PC-3 (cell line): ENCODE results near the gene ACTMAP. TPM values are rescaled to one million over a fixed set of nuclear protein-coding genes. Genes with fewer than 3 reads are reported as not detected.

Experiments used
- ATAC-seq: fragments of 200-7000 bp; cut with Tn5 transposase; 2 replicates; pipeline ENCODE4 v1.9.1; 2020; ENCODE audit warnings: mild to moderate bottlenecking, moderate library complexity
- BruUV-seq: library from RNA; stranded (reverse); fragments of 400-500 nt; replicated peaks from 2 replicates; lab custom pipeline; 2021; lab: Mats Ljungman, UMichigan
- CTCF ChIA-PET: fragments of 300-600 bp; sonication (Branson Sonifier 250); formaldehyde crosslinking; loops from one replicate; lab custom pipeline; 2022; ENCODE audit warnings: antibody characterized with exemption; lab: Charles Lee
- POLR2A ChIA-PET: fragments of 300-600 bp; sonication (Branson Sonifier 250); formaldehyde crosslinking; loops from one replicate; lab custom pipeline; 2022; ENCODE audit warnings: antibody characterized with exemption; ENCODE audit not compliant: unreplicated experiment; lab: Charles Lee
- DNase-seq: peaks from one replicate; pipeline ENCODE4 v3.0.0-alpha.2; 2015
- H2AFZ ChIP-seq: fragments of 300-600 bp; sonication (generic); 2 replicates; pipeline ENCODE4 v1.6.0; 2016; ENCODE audit warnings: antibody characterized with exemption, low read length
- H3F3A ChIP-seq: fragments of 300-600 bp; sonication (generic); one replicate; pipeline ENCODE4 v1.6.0; 2017; ENCODE audit warnings: antibody characterized with exemption, low read length, control low read depth, mild to moderate bottlenecking; ENCODE audit not compliant: unreplicated experiment
- H3K27ac ChIP-seq: fragments of 300-600 bp; sonication (generic); 2 replicates; pipeline ENCODE4 v1.5.1; 2016; ENCODE audit warnings: mild to moderate bottlenecking, low read length
- H3K27me3 ChIP-seq: fragments of 300-600 bp; sonication (generic); 2 replicates; pipeline ENCODE4 v1.6.1; 2016; ENCODE audit warnings: low read length, mixed read lengths
- H3K36me3 ChIP-seq: fragments of 300-600 bp; sonication (generic); 2 replicates; pipeline ENCODE4 v1.6.1; 2016; ENCODE audit warnings: low read depth, mixed run types, low read length, mixed read lengths
- H3K4me1 ChIP-seq: fragments of 300-600 bp; sonication (generic); 2 replicates; pipeline ENCODE4 v1.5.1; 2016; ENCODE audit warnings: low read length; ENCODE audit not compliant: insufficient read depth
- H3K4me2 ChIP-seq: fragments of 300-600 bp; sonication (generic); 2 replicates; pipeline ENCODE4 v1.6.0; 2016; ENCODE audit warnings: low read length
- H3K4me3 ChIP-seq: fragments of 300-600 bp; sonication (generic); 2 replicates; pipeline ENCODE4 v1.5.1; 2016; ENCODE audit warnings: mild to moderate bottlenecking, low read length, mixed read lengths
- H3K79me2 ChIP-seq: fragments of 300-600 bp; sonication (generic); 2 replicates; pipeline ENCODE4 v1.6.1; 2017; ENCODE audit warnings: low read length, mixed read lengths
- H3K9ac ChIP-seq: fragments of 300-600 bp; sonication (generic); 2 replicates; pipeline ENCODE4 v1.6.0; 2016; ENCODE audit warnings: mild to moderate bottlenecking, low read length
- H3K9me2 ChIP-seq: fragments of 300-600 bp; sonication (generic); replicated peaks from 2 replicates; pipeline ENCODE4 v1.6.1; 2016; ENCODE audit warnings: mixed run types, low read length, mixed read lengths
- H3K9me3 ChIP-seq: fragments of 300-600 bp; sonication (generic); 2 replicates; pipeline ENCODE4 v1.6.1; 2016; ENCODE audit warnings: low read length, mixed read lengths
- H4K20me1 ChIP-seq: fragments of 300-600 bp; sonication (generic); 2 replicates; pipeline ENCODE4 v1.6.1; 2016; ENCODE audit warnings: low read length, mixed read lengths
- EZH2 ChIP-seq: fragments of 300-600 bp; sonication (generic); IDR thresholded peaks from one replicate; pipeline ENCODE4 v1.6.1; 2017; ENCODE audit warnings: antibody characterized with exemption, mild to moderate bottlenecking, low read length; ENCODE audit not compliant: unreplicated experiment
- EZH2phosphoT487 ChIP-seq: fragments of 300-600 bp; sonication (generic); IDR thresholded peaks from 2 replicates; pipeline ENCODE4 v1.6.1; 2018; ENCODE audit warnings: mild to moderate bottlenecking, antibody characterized with exemption, low read length, borderline replicate concordance
- intact Hi-C: fragments of 100-400 bp; cut with micrococcal nuclease; formaldehyde crosslinking; loops from 2 replicates; pipeline ENCODE4 v1.9.0; 2023
- total RNA-seq: library from RNA; depleted of rRNA; stranded (reverse); fragments of >200 nt; gene quantifications from 2 replicates; pipeline ENCODE4 v1.2.3, GENCODE V29; 2014
- TF ChIP-seq, protein P1 (sequence below): fragments of 300-600 bp; sonication (generic); conservative IDR thresholded peaks from 2 replicates; pipeline ENCODE4 v1.5.1; 2017; ENCODE audit warnings: antibody characterized with exemption, low read depth, mild to moderate bottlenecking, low read length

The ACTMAP gene
- total RNA-seq, 1 experiment from 2014 or later: 0.40 TPM

DNA sequence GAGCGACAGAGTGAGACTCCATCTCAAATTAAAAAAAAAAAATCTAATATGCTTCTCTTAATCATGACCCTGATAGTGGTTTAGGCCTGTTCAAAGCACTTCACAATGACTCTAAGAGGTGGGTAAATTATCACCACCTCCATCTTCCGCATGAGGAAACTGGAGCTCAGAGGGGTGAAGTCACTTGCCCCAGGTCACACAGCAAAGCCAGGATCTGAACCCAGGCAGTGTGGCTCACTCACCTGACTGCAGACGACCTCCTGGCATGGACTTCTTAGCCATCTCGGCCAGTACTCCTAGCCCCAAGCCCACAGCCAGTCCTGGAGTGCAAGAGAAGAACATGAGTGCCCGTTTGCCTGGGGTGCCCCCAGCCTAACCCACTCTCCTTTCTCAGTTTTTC, 40.5 kb downstream of the ACTMAP start:
- ChIA-PET POLR2A (no interaction called here), CTCF (no interaction called here)
- no peak for ATAC-seq
- intact Hi-C loops: no loop called here
- Histone ChIP-seq H3K36me3 (no peaks in the 10 kb centered on the region), H3K9ac (no peak overlapping the region), H3K4me3 (no peak overlapping the region), H3F3A (no peaks in the 10 kb centered on the region), H3K27ac (no peak overlapping the region), H3K9me2 (no peaks in the 10 kb centered on the region), H3K9me3 (no peaks in the 10 kb centered on the region), H3K4me1 (peaks cover 6% of the 10 kb centered on the region), H2AFZ (no peak overlapping the region), H4K20me1 (no peaks in the 10 kb centered on the region), H3K79me2 (no peaks in the 10 kb centered on the region), H3K4me2 (no peak overlapping the region), H3K27me3 (no peaks in the 10 kb centered on the region)
- no peak for DNase-seq
- BruUV-seq: no TSS peak
- TF ChIP-seq EZH2: no peak
- TF ChIP-seq, protein P1, sequence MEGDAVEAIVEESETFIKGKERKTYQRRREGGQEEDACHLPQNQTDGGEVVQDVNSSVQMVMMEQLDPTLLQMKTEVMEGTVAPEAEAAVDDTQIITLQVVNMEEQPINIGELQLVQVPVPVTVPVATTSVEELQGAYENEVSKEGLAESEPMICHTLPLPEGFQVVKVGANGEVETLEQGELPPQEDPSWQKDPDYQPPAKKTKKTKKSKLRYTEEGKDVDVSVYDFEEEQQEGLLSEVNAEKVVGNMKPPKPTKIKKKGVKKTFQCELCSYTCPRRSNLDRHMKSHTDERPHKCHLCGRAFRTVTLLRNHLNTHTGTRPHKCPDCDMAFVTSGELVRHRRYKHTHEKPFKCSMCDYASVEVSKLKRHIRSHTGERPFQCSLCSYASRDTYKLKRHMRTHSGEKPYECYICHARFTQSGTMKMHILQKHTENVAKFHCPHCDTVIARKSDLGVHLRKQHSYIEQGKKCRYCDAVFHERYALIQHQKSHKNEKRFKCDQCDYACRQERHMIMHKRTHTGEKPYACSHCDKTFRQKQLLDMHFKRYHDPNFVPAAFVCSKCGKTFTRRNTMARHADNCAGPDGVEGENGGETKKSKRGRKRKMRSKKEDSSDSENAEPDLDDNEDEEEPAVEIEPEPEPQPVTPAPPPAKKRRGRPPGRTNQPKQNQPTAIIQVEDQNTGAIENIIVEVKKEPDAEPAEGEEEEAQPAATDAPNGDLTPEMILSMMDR: no peak
- no peak for TF ChIP-seq EZH2phosphoT487

DNA sequence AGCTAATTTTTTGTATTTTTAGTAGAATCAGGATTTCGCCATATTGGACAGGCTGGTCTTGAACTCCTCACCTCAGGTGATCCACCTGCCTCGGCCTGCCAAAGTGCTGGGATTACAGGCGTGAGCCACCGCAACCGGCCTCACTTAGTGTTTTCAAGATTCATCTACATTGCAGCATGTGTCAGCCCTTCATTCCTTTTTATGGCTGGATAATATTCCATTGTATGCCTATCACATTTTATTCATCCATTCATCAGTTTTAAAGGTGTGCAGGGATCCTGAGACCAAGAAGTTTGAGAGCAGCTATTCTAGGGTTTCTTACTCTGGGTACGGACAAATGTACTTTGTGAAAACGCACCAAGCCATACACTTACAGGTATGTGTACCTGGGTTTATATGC, 42.7 kb downstream of the ACTMAP start:
- no peak overlapping the region for H3K4me3 ChIP-seq
- H3K9me2 ChIP-seq: no peaks in the 10 kb centered on the region
- no peaks in the 10 kb centered on the region for H3K9me3 ChIP-seq
- H3K9ac ChIP-seq: no peak overlapping the region
- H3K4me2 ChIP-seq: no peak overlapping the region
- no peak for DNase-seq
- H3K27ac ChIP-seq: no peak overlapping the region
- ATAC-seq: no peak
- no TSS peak for BruUV-seq
- no peaks in the 10 kb centered on the region for H3K4me1 ChIP-seq
- ChIA-PET POLR2A (interaction anchor here (0.6 kb wide), 1 partner anchor 42 kb away, joined by 3 read pairs; no protein-coding TSS in a partner anchor), CTCF (no interaction called here)
- intact Hi-C loops: no loop called here
- H3K79me2 ChIP-seq: no peaks in the 10 kb centered on the region
- no peaks in the 10 kb centered on the region for H3K36me3 ChIP-seq
- H2AFZ ChIP-seq: no peak overlapping the region
- H3F3A ChIP-seq: no peaks in the 10 kb centered on the region
- no peak for TF ChIP-seq EZH2phosphoT487
- TF ChIP-seq, protein P1: no peak
- TF ChIP-seq EZH2: no peak
- H3K27me3 ChIP-seq: no peaks in the 10 kb centered on the region
- H4K20me1 ChIP-seq: no peaks in the 10 kb centered on the region

DNA sequence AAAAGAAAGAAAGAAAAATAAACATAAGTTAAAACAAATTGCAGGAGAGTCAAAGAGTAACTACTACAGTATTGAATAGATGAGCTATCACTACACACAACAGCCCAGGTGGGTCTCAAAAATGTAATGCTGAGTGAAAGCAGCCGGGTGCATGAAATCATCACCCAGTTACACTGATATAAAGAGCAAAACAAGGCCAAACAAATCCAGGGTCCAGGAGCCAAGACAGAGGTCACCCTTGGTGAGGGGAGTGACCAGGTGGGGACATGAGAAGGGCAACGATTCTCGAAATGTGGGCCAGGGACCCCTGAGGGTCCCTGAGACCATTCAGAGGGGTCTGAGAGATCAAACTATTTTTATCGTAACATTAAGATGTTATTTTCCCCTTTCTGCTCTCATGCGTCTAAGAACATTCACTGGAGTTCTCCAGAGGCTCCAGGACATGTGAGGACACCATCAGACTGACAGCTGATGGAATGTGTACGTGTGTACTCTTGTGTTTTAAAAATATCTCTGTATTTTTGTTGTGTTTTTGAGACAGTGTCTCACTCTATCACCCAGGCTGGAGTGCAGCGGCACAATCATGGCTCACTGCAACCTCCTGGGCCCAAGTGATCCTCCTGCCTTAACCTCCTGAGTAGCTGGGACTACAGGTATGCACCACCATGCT, 44.2 kb downstream of the ACTMAP start:
- ATAC-seq: no peak
- no peaks in the 10 kb centered on the region for H3K79me2 ChIP-seq
- H3K4me3 ChIP-seq: no peak overlapping the region
- no peaks in the 10 kb centered on the region for H3K27me3 ChIP-seq
- ChIA-PET CTCF (no interaction called here), POLR2A (no interaction called here)
- no TSS peak for BruUV-seq
- no peaks in the 10 kb centered on the region for H3K4me1 ChIP-seq
- no peak for DNase-seq
- H3F3A ChIP-seq: no peaks in the 10 kb centered on the region
- H3K36me3 ChIP-seq: no peaks in the 10 kb centered on the region
- H2AFZ ChIP-seq: no peak overlapping the region
- H4K20me1 ChIP-seq: no peaks in the 10 kb centered on the region
- H3K9me3 ChIP-seq: no peaks in the 10 kb centered on the region
- no peak overlapping the region for H3K27ac ChIP-seq
- no peak overlapping the region for H3K9ac ChIP-seq
- TF ChIP-seq, protein P1: no peak
- TF ChIP-seq EZH2 (no peak), EZH2phosphoT487 (no peak)
- H3K4me2 ChIP-seq: no peak overlapping the region
- intact Hi-C loops: no loop called here
- no peaks in the 10 kb centered on the region for H3K9me2 ChIP-seq
